ENCODE measurements around the gene VTI1A. TPM values are rescaled to one million over a fixed set of nuclear protein-coding genes. Genes with fewer than 3 reads are reported as not detected.

The VTI1A gene
- total and polyA plus RNA-seq, 2 experiments from 2014 or later: 26.8 to 31.0 TPM

DNA sequence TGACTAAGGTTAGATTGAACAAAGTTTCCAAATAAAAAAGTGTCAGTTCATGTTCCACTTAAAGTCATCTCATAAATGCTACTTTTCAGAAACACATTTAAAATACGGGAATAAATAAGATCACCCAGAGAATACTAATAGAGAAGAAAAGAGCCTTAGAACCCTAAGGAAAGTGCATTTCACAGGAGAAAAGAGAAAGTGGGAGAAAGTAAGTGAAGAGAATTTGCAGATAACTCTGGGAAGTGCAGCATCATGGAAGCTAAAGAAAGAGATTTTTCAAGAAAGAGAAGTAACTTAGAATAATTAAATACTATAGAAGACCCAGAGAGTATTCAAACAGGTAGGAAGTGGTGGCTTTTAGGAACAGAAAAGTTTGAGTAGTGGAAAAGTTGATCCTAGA is 132.6 kb downstream of the VTI1A start:
- no peak overlapping the region for H3K27ac Mint-ChIP-seq
- DNase-seq (ENCODE audit: low spot score) (no peak), ATAC-seq (no peak)
- no peak overlapping the region for H2AFZ ChIP-seq
- H3K4me3 Mint-ChIP-seq: no peak overlapping the region
- H3K27me3 Mint-ChIP-seq (ENCODE audit: insufficient read depth, low read depth, poor library complexity): no peaks in the 10 kb centered on the region
- H3K4me2 ChIP-seq: no peak overlapping the region
- H3F3A ChIP-seq (replicated peaks; ENCODE audit: low read depth): no peaks in the 10 kb centered on the region
- peaks cover 29% of the 10 kb centered on the region; the same call in 1 of the 2 replicates for H3K4me1 ChIP-seq (ENCODE audit: insufficient read depth)
- no peaks in the 10 kb centered on the region for H3K9me2 ChIP-seq (ENCODE audit: insufficient read depth)
- H3K4me3 ChIP-seq: no peak overlapping the region
- no peaks in the 10 kb centered on the region for H3K36me3 Mint-ChIP-seq (ENCODE audit: low read depth)
- peaks cover 25% of the 10 kb centered on the region for H3K4me1 Mint-ChIP-seq
- no peaks in the 10 kb centered on the region for H4K20me1 ChIP-seq (replicated peaks; ENCODE audit: insufficient read depth)
- TF ChIP-seq, protein P1, sequence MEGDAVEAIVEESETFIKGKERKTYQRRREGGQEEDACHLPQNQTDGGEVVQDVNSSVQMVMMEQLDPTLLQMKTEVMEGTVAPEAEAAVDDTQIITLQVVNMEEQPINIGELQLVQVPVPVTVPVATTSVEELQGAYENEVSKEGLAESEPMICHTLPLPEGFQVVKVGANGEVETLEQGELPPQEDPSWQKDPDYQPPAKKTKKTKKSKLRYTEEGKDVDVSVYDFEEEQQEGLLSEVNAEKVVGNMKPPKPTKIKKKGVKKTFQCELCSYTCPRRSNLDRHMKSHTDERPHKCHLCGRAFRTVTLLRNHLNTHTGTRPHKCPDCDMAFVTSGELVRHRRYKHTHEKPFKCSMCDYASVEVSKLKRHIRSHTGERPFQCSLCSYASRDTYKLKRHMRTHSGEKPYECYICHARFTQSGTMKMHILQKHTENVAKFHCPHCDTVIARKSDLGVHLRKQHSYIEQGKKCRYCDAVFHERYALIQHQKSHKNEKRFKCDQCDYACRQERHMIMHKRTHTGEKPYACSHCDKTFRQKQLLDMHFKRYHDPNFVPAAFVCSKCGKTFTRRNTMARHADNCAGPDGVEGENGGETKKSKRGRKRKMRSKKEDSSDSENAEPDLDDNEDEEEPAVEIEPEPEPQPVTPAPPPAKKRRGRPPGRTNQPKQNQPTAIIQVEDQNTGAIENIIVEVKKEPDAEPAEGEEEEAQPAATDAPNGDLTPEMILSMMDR (conservative IDR thresholded peaks at IDR 0.05; ENCODE audit: low read depth in 2 of 2): no peak
- no peak for TF ChIP-seq EZH2phosphoT487 (IDR thresholded peaks at IDR 0.05; ENCODE audit: unreplicated experiment)
- TF ChIP-seq, protein P2, sequence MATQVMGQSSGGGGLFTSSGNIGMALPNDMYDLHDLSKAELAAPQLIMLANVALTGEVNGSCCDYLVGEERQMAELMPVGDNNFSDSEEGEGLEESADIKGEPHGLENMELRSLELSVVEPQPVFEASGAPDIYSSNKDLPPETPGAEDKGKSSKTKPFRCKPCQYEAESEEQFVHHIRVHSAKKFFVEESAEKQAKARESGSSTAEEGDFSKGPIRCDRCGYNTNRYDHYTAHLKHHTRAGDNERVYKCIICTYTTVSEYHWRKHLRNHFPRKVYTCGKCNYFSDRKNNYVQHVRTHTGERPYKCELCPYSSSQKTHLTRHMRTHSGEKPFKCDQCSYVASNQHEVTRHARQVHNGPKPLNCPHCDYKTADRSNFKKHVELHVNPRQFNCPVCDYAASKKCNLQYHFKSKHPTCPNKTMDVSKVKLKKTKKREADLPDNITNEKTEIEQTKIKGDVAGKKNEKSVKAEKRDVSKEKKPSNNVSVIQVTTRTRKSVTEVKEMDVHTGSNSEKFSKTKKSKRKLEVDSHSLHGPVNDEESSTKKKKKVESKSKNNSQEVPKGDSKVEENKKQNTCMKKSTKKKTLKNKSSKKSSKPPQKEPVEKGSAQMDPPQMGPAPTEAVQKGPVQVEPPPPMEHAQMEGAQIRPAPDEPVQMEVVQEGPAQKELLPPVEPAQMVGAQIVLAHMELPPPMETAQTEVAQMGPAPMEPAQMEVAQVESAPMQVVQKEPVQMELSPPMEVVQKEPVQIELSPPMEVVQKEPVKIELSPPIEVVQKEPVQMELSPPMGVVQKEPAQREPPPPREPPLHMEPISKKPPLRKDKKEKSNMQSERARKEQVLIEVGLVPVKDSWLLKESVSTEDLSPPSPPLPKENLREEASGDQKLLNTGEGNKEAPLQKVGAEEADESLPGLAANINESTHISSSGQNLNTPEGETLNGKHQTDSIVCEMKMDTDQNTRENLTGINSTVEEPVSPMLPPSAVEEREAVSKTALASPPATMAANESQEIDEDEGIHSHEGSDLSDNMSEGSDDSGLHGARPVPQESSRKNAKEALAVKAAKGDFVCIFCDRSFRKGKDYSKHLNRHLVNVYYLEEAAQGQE (IDR thresholded peaks at IDR 0.05; ENCODE audit: unreplicated experiment): no peak
- TF ChIP-seq STAT1 (IDR thresholded peaks at IDR 0.05; ENCODE audit: unreplicated experiment): no peak
- TF ChIP-seq, protein P3, sequence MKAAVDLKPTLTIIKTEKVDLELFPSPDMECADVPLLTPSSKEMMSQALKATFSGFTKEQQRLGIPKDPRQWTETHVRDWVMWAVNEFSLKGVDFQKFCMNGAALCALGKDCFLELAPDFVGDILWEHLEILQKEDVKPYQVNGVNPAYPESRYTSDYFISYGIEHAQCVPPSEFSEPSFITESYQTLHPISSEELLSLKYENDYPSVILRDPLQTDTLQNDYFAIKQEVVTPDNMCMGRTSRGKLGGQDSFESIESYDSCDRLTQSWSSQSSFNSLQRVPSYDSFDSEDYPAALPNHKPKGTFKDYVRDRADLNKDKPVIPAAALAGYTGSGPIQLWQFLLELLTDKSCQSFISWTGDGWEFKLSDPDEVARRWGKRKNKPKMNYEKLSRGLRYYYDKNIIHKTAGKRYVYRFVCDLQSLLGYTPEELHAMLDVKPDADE (IDR thresholded peaks at IDR 0.05): no peak
- no peak for TF ChIP-seq ZNF114 (CRISPR knock-in tag; IDR thresholded peaks at IDR 0.05)
- no peak for TF ChIP-seq CREB1 (CRISPR knock-in tag; IDR thresholded peaks at IDR 0.05; ENCODE audit: low read depth)
- no peak for TF ChIP-seq JUNB (IDR thresholded peaks at IDR 0.05; ENCODE audit: unreplicated experiment)
- TF ChIP-seq EZH2 (IDR thresholded peaks at IDR 0.05; ENCODE audit: low read depth, unreplicated experiment): no peak
- no peak for TF ChIP-seq POLR2AphosphoS5 (IDR thresholded peaks at IDR 0.05; ENCODE audit: low read depth)
- H3K79me2 ChIP-seq (replicated peaks; ENCODE audit: insufficient read depth): no peaks in the 10 kb centered on the region
- no peaks in the 10 kb centered on the region for H3K9me3 Mint-ChIP-seq
- no peaks in the 10 kb centered on the region for H3K27me3 ChIP-seq (ENCODE audit: insufficient read depth)
- no peaks in the 10 kb centered on the region for H3K36me3 ChIP-seq (ENCODE audit: insufficient read depth)
- no peak overlapping the region for H3K27ac ChIP-seq (ENCODE audit: low read depth)
